WTC11 (cell line): ENCODE results near the gene PLCB3. TPM values are rescaled to one million over a fixed set of nuclear protein-coding genes. Genes with fewer than 3 reads are reported as not detected.

Experiments used
- ATAC-seq: fragments of 200-7000 bp; cut with Tn5 transposase; 2 replicates; pipeline ENCODE4 v1.10.0; 2021; ENCODE audit warnings: mild to moderate bottlenecking, moderate library complexity
- CTCF ChIA-PET: fragments of 300-600 bp; sonication (Branson Sonifier 250); formaldehyde crosslinking; loops from one replicate; lab custom pipeline; 2021; ENCODE audit warnings: antibody characterized with exemption; lab: Charles Lee
- POLR2A ChIA-PET: fragments of 350-600 bp; sonication (Branson Sonifier 250); formaldehyde crosslinking; loops from one replicate; lab custom pipeline; 2021; ENCODE audit warnings: antibody characterized with exemption; lab: Charles Lee
- DNase-seq: peaks from one replicate; pipeline ENCODE4 v3.0.0; 2021; ENCODE audit warnings: low spot score
- H3K27ac Mint-ChIP-seq: 2 replicates; pipeline ENCODE4 v1.8.0; 2021; ENCODE audit warnings: mixed read lengths
- H3K27me3 Mint-ChIP-seq: 2 replicates; pipeline ENCODE4 v1.8.0; 2021; ENCODE audit warnings: low read depth, mild to moderate bottlenecking, moderate library complexity, mixed read lengths
- H3K36me3 Mint-ChIP-seq: 2 replicates; pipeline ENCODE4 v1.8.0; 2021; ENCODE audit warnings: mixed read lengths
- H3K4me1 Mint-ChIP-seq: 2 replicates; pipeline ENCODE4 v1.8.0; 2022; ENCODE audit warnings: mixed read lengths
- H3K4me3 Mint-ChIP-seq: 2 replicates; pipeline ENCODE4 v1.8.0; 2021; ENCODE audit warnings: mild to moderate bottlenecking, moderate library complexity, mixed read lengths
- H3K9me3 Mint-ChIP-seq: 2 replicates; pipeline ENCODE4 v1.8.0; 2021; ENCODE audit warnings: mixed read lengths
- AR ChIP-seq: fragments of 250-450 bp; sonication (Bioruptor Pico); IDR thresholded peaks from 2 replicates; pipeline ENCODE4 v1.9.0; 2021; ENCODE audit warnings: mild to moderate bottlenecking
- CREB1 ChIP-seq: sonication (generic); formaldehyde crosslinking; IDR thresholded peaks from 2 replicates; pipeline ENCODE4 v1.8.0; 2023; ENCODE audit warnings: mild to moderate bottlenecking, missing genetic modification reagents
- ELF4 ChIP-seq: sonication (generic); formaldehyde crosslinking; IDR thresholded peaks from 2 replicates; pipeline ENCODE4 v1.8.1; 2022; ENCODE audit warnings: low read depth, mild to moderate bottlenecking, moderate library complexity, missing genetic modification reagents
- EMX1 ChIP-seq: fragments of 250-450 bp; sonication (Bioruptor Pico); IDR thresholded peaks from 2 replicates; pipeline ENCODE4 v1.8.0; 2021; ENCODE audit warnings: mild to moderate bottlenecking
- ESRRA ChIP-seq: sonication (generic); formaldehyde crosslinking; IDR thresholded peaks from 2 replicates; pipeline ENCODE4 v1.8.1; 2022; ENCODE audit warnings: mild to moderate bottlenecking, missing genetic modification reagents, borderline replicate concordance
- FOXK1 ChIP-seq: sonication (generic); formaldehyde crosslinking; IDR thresholded peaks from 2 replicates; pipeline ENCODE4 v1.8.0; 2022; ENCODE audit warnings: mild to moderate bottlenecking, moderate library complexity, missing genetic modification reagents
- FOXP1 ChIP-seq: sonication (generic); formaldehyde crosslinking; IDR thresholded peaks from 2 replicates; pipeline ENCODE4 v1.8.0; 2022; ENCODE audit warnings: missing genetic modification reagents, mild to moderate bottlenecking, moderate library complexity, borderline replicate concordance
- IRF2 ChIP-seq: sonication (generic); formaldehyde crosslinking; IDR thresholded peaks from 2 replicates; pipeline ENCODE4 v1.8.0; 2022; ENCODE audit warnings: low read depth, missing genetic modification reagents, borderline replicate concordance
- MLX ChIP-seq: sonication (generic); formaldehyde crosslinking; IDR thresholded peaks from 2 replicates; pipeline ENCODE4 v1.8.1; 2023; ENCODE audit warnings: mild to moderate bottlenecking, missing genetic modification reagents, moderate library complexity
- MXD4 ChIP-seq: fragments of 250-450 bp; sonication (Bioruptor Pico); IDR thresholded peaks from 2 replicates; pipeline ENCODE4 v1.8.0; 2021; ENCODE audit warnings: mild to moderate bottlenecking, moderate library complexity, borderline replicate concordance
- MYBL2 ChIP-seq: sonication (generic); formaldehyde crosslinking; IDR thresholded peaks from 2 replicates; pipeline ENCODE4 v1.8.1; 2023; ENCODE audit warnings: mild to moderate bottlenecking, moderate library complexity, missing genetic modification reagents
- NR1H2 ChIP-seq: sonication (generic); formaldehyde crosslinking; IDR thresholded peaks from 2 replicates; pipeline ENCODE4 v1.9.0; 2021; ENCODE audit warnings: mild to moderate bottlenecking, moderate library complexity, missing genetic modification reagents
- PREB ChIP-seq: sonication (generic); formaldehyde crosslinking; IDR thresholded peaks from 2 replicates; pipeline ENCODE4 v1.8.1; 2022; ENCODE audit warnings: mild to moderate bottlenecking, missing genetic modification reagents, moderate library complexity, borderline replicate concordance
- SP1 ChIP-seq: sonication (generic); formaldehyde crosslinking; conservative IDR thresholded peaks from 2 replicates; pipeline ENCODE4 v1.8.1; 2022; ENCODE audit warnings: missing genetic modification reagents
- TP53 ChIP-seq: sonication (generic); formaldehyde crosslinking; IDR thresholded peaks from 2 replicates; pipeline ENCODE4 v1.8.1; 2023; ENCODE audit warnings: mild to moderate bottlenecking, missing genetic modification reagents
- ZBTB43 ChIP-seq: sonication (generic); formaldehyde crosslinking; IDR thresholded peaks from 2 replicates; pipeline ENCODE4 v1.8.1; 2023; ENCODE audit warnings: mild to moderate bottlenecking, missing genetic modification reagents
- ZNF121 ChIP-seq: sonication (generic); formaldehyde crosslinking; IDR thresholded peaks from 2 replicates; pipeline ENCODE4 v1.8.0; 2023; ENCODE audit warnings: missing genetic modification reagents
- ZNF138 ChIP-seq: sonication (generic); formaldehyde crosslinking; conservative IDR thresholded peaks from 2 replicates; pipeline ENCODE4 v1.8.1; 2022; ENCODE audit warnings: mild to moderate bottlenecking, moderate library complexity, missing genetic modification reagents
- ZNF396 ChIP-seq: fragments of 250-450 bp; sonication (Bioruptor Pico); IDR thresholded peaks from 2 replicates; pipeline ENCODE4 v1.8.0; 2021; ENCODE audit warnings: mild to moderate bottlenecking, moderate library complexity, borderline replicate concordance
- ZNF423 ChIP-seq: fragments of 250-450 bp; sonication (Bioruptor Pico); IDR thresholded peaks from 2 replicates; pipeline ENCODE4 v2.1.2; 2022; ENCODE audit warnings: mild to moderate bottlenecking, moderate library complexity
- ZNF671 ChIP-seq: fragments of 250-450 bp; sonication (Bioruptor Pico); IDR thresholded peaks from 2 replicates; pipeline ENCODE4 v1.8.0; 2021; ENCODE audit warnings: mild to moderate bottlenecking
- ZSCAN18 ChIP-seq: fragments of 250-450 bp; sonication (Bioruptor Pico); IDR thresholded peaks from 2 replicates; pipeline ENCODE4 v2.1.2; 2022; ENCODE audit warnings: mild to moderate bottlenecking, moderate library complexity
- total RNA-seq: library from RNA; stranded (reverse); gene quantifications from 3 replicates; pipeline ENCODE4 v1.2.3, GENCODE V29; 2021
- TF ChIP-seq, protein P1 (sequence below): sonication (generic); formaldehyde crosslinking; IDR thresholded peaks from 2 replicates; pipeline ENCODE4 v1.8.1; 2022; ENCODE audit warnings: mild to moderate bottlenecking, moderate library complexity, missing genetic modification reagents
- TF ChIP-seq, protein P2 (sequence below): fragments of 250-450 bp; sonication (Bioruptor Pico); IDR thresholded peaks from 2 replicates; pipeline ENCODE4 v1.9.0; 2021; ENCODE audit warnings: mild to moderate bottlenecking

Gene PLCB3
- total RNA-seq, 1 experiment from 2014 or later, result 97.4 TPM

DNA sequence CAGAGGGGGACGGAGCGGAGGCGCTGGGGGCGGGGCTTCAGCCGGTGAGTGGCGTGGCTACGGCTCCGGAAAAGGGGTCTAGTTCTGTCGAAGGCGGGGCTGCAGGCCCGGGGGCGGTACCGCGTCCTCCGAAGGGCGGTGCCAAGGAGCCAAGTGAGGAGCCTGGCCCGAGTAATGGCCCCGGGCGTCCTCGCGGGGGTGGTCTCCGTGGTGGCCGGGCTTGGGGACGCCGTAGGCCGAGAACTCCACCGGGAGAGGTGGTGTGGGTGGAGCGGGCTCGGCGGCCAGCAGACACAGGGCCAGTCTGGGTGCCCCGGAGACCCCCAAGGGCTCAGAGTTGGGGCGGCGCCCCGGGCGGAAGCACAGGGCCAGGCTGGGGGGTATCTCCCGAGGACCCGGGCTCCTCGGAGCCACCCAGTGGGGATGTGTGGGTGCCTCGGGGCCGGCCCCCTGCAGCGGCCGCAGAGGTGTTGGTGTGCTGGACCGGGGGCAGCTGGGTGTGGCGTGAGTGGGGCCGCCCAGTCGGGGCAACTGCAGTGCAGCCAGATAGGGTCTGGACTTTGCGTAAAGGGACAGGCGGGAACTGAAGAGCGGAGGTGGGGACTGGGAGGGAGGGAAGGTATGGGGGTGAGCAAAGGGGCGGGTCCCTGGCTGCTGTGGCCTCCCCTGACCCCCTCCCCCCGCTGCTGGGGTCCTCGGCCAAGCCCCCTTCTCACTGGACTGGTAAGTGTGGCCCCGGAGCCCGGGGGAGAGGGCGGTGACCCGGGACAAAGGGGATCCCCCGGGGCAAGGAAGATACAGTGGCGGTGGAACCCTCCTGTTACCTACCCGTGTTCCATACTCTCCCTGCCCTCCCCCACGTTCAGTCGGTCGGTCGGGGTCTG lies 9.6 kb upstream of the PLCB3 start:
- POLR2A ChIA-PET, result interaction anchor here (0.5 to 1.5 kb wide), 12 partner anchors 8 to 89 kb away, joined by 3 to 9 read pairs (median 4); partner anchors contain the start of genes PLCB3, PRDX5, STIP1 and TRMT112
- ATAC-seq, result peak; percentile 11
- Mint-ChIP-seq H3K9me3 (no peaks in the 10 kb centered on the region), H3K27ac (peak overlapping the region; percentile 86; the same call in 1 of the 2 replicates), H3K36me3 (peaks cover 12% of the 10 kb centered on the region), H3K4me1 (peaks cover 30% of the 10 kb centered on the region), H3K27me3 (no peaks in the 10 kb centered on the region), H3K4me3 (peak overlapping the region; percentile 88)
- CTCF ChIA-PET, result interaction anchor here (0.6 to 3.8 kb wide), 16 partner anchors 9 to 322 kb away, joined by 3 to 50 read pairs (median 5); partner anchors contain the start of genes ESRRA, NUDT22, PLCB3 and PRDX5
- peak; percentile 100 for DNase-seq
- TF ChIP-seq EMX1 (CRISPR knock-in tag), result 0 out of 2 replicates have a peak, but pooled peaks have one; percentile 22
- TF ChIP-seq ZBTB43 (CRISPR knock-in tag), result 0 out of 2 replicates have a peak, but pooled peaks have one; percentile 10
- no peak for TF ChIP-seq FOXK1
- no peak for TF ChIP-seq TP53 (CRISPR knock-in tag)
- no peak for TF ChIP-seq IRF2 (CRISPR knock-in tag)
- no peak for TF ChIP-seq ZNF396
- no peak for TF ChIP-seq ELF4 (CRISPR knock-in tag)
- no peak for TF ChIP-seq NR1H2 (CRISPR knock-in tag)
- TF ChIP-seq, protein P1, sequence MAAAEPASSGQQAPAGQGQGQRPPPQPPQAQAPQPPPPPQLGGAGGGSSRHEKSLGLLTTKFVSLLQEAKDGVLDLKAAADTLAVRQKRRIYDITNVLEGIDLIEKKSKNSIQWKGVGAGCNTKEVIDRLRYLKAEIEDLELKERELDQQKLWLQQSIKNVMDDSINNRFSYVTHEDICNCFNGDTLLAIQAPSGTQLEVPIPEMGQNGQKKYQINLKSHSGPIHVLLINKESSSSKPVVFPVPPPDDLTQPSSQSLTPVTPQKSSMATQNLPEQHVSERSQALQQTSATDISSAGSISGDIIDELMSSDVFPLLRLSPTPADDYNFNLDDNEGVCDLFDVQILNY, result peak; percentile 33; the same call in 1 of the 2 replicates
- no peak for TF ChIP-seq PREB
- no peak for TF ChIP-seq ZSCAN18 (CRISPR knock-in tag)
- no peak for TF ChIP-seq MXD4
- TF ChIP-seq MYBL2 (CRISPR knock-in tag), result no peak
- TF ChIP-seq ZNF423, result peak; percentile 60; the same call in 1 of the 2 replicates
- no peak for TF ChIP-seq ZNF121 (CRISPR knock-in tag)
- no peak; the same call in 1 of the 2 replicates for TF ChIP-seq FOXP1 (CRISPR knock-in tag)
- TF ChIP-seq MLX (CRISPR knock-in tag), result no peak
- no peak for TF ChIP-seq ZNF671 (CRISPR knock-in tag)
- TF ChIP-seq, protein P2, sequence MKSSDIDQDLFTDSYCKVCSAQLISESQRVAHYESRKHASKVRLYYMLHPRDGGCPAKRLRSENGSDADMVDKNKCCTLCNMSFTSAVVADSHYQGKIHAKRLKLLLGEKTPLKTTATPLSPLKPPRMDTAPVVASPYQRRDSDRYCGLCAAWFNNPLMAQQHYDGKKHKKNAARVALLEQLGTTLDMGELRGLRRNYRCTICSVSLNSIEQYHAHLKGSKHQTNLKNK, result peak; percentile 58; the same call in 1 of the 2 replicates
- 0 out of 2 replicates have a peak, but pooled peaks have one; percentile 57 for TF ChIP-seq ESRRA (CRISPR knock-in tag)
- no peak; the same call in 1 of the 2 replicates for TF ChIP-seq SP1 (CRISPR knock-in tag)
- TF ChIP-seq AR, result no peak
- no peak for TF ChIP-seq ZNF138 (CRISPR knock-in tag)
- no peak for TF ChIP-seq CREB1 (CRISPR knock-in tag)
